HCT116 (cell line): ENCODE data around the gene EFCAB5.
"Not testable (repeated sequence)": the region's sequence is repeated elsewhere in the genome, so short reads cannot be mapped to it uniquely, and the experiment has no call there.

Source experiments
- CEBPB ChIP-seq: IDR thresholded peaks from 2 replicates; pipeline ENCODE4 v1.6.1; 2012; ENCODE audit warnings: low read depth
- EGR1 ChIP-seq: IDR thresholded peaks from 2 replicates; pipeline ENCODE4 v1.6.1; 2012; ENCODE audit warnings: low read depth
- ELF1 ChIP-seq: IDR thresholded peaks from 2 replicates; pipeline ENCODE4 v1.6.1; 2012; ENCODE audit warnings: low read depth, borderline replicate concordance
- EZH2 ChIP-seq: fragments of 200-600 bp; sonication (generic); IDR thresholded peaks from 2 replicates; pipeline ENCODE4 v1.6.1; 2017; ENCODE audit warnings: antibody characterized with exemption, mixed run types
- POLR2A ChIP-seq: IDR thresholded peaks from 2 replicates; pipeline ENCODE4 v1.7.0; 2011; ENCODE audit warnings: borderline replicate concordance; ENCODE audit not compliant: insufficient read depth, insufficient read length; ENCODE audit errors: extremely low read depth
- POLR2AphosphoS5 ChIP-seq: IDR thresholded peaks from 2 replicates; pipeline ENCODE4 v1.6.1; 2011; ENCODE audit warnings: mild to moderate bottlenecking, low read depth, low read length, moderate library complexity
- RAD21 ChIP-seq: IDR thresholded peaks from 2 replicates; pipeline ENCODE4 v1.6.1; 2012; ENCODE audit warnings: low read depth, mild to moderate bottlenecking
- SIN3A ChIP-seq: IDR thresholded peaks from 2 replicates; pipeline ENCODE4 v1.6.1; 2012; ENCODE audit warnings: low read depth
- YY1 ChIP-seq: IDR thresholded peaks from 2 replicates; pipeline ENCODE4 v1.6.1; 2011; ENCODE audit warnings: low read length, low read depth, moderate library complexity, mild to moderate bottlenecking; ENCODE audit not compliant: insufficient replicate concordance; ENCODE audit errors: extremely low read depth
- TF ChIP-seq, protein P1 (sequence below), 3 experiments: fragments of 200-600 bp in 1 of 3; sonication (generic) in 1 of 3; IDR thresholded peaks in 2 of 3; conservative IDR thresholded peaks in 1 of 3; 2 replicates each; pipeline ENCODE4 v1.5.1; 2012 to 2017; ENCODE audit warnings: low read depth in 2 of 3, low read length in 2 of 3, antibody characterized with exemption in 1 of 3, borderline replicate concordance in 1 of 3, control low read depth in 1 of 3, mild to moderate bottlenecking in 1 of 3, mixed read lengths in 1 of 3, mixed run types in 1 of 3, moderate library complexity in 1 of 3; ENCODE audit not compliant: insufficient read depth in 1 of 3
- TF ChIP-seq, protein P2 (sequence below): IDR thresholded peaks from 2 replicates; pipeline ENCODE4 v1.6.1; 2012; ENCODE audit warnings: low read depth

DNA sequence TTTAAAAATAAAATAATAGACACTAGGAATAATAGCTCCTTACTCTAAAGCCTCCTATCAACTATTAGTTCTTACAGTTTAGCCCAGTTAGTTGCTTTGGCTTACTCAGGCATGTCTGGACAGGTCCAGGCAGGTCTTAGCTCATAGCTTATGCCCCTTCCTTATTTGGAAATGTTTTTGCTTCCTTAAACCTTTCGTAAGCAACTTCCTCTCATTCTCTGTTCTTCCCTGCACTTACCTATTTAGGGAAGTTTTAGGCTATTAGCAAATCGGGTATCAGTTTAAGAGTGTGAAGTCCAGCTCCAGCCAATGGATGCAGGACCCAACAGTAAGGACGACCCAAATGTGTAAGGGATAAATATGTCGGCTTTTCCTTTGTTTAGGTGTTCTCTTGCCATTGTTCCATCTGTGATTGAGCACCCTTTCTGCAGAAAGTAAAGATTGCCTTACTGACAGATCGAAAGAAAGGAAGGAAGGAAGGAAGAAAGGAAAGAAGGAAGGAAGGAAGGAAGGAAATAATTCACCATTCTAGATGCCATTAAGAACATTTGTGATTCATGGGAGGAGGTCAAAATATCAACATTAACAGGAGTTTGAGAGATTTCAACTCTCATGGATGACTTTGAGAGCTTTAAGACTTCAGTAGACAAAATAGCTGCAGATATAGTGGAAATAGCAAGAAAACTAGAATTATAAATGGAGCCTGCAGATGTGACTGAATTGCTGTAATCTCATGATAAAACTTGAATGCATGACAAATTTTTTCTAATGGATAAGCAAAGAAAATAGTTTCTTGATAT is 99.5 kb downstream of the EFCAB5 start:
- TF ChIP-seq, protein P1, sequence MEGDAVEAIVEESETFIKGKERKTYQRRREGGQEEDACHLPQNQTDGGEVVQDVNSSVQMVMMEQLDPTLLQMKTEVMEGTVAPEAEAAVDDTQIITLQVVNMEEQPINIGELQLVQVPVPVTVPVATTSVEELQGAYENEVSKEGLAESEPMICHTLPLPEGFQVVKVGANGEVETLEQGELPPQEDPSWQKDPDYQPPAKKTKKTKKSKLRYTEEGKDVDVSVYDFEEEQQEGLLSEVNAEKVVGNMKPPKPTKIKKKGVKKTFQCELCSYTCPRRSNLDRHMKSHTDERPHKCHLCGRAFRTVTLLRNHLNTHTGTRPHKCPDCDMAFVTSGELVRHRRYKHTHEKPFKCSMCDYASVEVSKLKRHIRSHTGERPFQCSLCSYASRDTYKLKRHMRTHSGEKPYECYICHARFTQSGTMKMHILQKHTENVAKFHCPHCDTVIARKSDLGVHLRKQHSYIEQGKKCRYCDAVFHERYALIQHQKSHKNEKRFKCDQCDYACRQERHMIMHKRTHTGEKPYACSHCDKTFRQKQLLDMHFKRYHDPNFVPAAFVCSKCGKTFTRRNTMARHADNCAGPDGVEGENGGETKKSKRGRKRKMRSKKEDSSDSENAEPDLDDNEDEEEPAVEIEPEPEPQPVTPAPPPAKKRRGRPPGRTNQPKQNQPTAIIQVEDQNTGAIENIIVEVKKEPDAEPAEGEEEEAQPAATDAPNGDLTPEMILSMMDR (IDR thresholded peaks at IDR 0.05 in 2 of 3, conservative IDR thresholded peaks at IDR 0.05 in 1 of 3; ENCODE audit: borderline replicate concordance in 1 of 3, insufficient read depth in 1 of 3, low read depth in 2 of 3, low read length in 2 of 3), result not testable (repeated sequence)
- TF ChIP-seq, protein P2, sequence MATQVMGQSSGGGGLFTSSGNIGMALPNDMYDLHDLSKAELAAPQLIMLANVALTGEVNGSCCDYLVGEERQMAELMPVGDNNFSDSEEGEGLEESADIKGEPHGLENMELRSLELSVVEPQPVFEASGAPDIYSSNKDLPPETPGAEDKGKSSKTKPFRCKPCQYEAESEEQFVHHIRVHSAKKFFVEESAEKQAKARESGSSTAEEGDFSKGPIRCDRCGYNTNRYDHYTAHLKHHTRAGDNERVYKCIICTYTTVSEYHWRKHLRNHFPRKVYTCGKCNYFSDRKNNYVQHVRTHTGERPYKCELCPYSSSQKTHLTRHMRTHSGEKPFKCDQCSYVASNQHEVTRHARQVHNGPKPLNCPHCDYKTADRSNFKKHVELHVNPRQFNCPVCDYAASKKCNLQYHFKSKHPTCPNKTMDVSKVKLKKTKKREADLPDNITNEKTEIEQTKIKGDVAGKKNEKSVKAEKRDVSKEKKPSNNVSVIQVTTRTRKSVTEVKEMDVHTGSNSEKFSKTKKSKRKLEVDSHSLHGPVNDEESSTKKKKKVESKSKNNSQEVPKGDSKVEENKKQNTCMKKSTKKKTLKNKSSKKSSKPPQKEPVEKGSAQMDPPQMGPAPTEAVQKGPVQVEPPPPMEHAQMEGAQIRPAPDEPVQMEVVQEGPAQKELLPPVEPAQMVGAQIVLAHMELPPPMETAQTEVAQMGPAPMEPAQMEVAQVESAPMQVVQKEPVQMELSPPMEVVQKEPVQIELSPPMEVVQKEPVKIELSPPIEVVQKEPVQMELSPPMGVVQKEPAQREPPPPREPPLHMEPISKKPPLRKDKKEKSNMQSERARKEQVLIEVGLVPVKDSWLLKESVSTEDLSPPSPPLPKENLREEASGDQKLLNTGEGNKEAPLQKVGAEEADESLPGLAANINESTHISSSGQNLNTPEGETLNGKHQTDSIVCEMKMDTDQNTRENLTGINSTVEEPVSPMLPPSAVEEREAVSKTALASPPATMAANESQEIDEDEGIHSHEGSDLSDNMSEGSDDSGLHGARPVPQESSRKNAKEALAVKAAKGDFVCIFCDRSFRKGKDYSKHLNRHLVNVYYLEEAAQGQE, result not testable (repeated sequence)
- TF ChIP-seq SIN3A, EZH2, CEBPB, POLR2A, EGR1, POLR2AphosphoS5, RAD21, ELF1, YY1: not testable (repeated sequence)
